BLaER1 treated with 17β-estradiol and CSF1 and Interleukin-3, amounts not matched to agents 10 nM and 100 nM (cell line): ENCODE results near the gene FCHO2.
A peak's percentile ranks its signal among the peaks of the same experiment; 100 is the strongest.
"Not testable (repeated sequence)": the region's sequence is repeated elsewhere in the genome, so short reads cannot be mapped to it uniquely, and the experiment has no call there.

Experiments
- H3K27ac ChIP-seq, 11 experiments: shearing (Covaris generic); formaldehyde crosslinking; 2 replicates each; pipeline ENCODE4 v1.8.1; 2022
- H3K27me3 ChIP-seq, 11 experiments: shearing (Covaris generic); formaldehyde crosslinking; 2 replicates each; pipeline ENCODE4 v1.8.1; 2022
- H3K36me3 ChIP-seq, 11 experiments: shearing (Covaris generic); formaldehyde crosslinking; 2 replicates each; pipeline ENCODE4 v1.8.1; 2022
- H3K4me1 ChIP-seq, 10 experiments: shearing (Covaris generic); formaldehyde crosslinking; 2 replicates each; pipeline ENCODE4 v1.8.1; 2022
- H3K4me2 ChIP-seq, 11 experiments: shearing (Covaris generic); formaldehyde crosslinking; 2 replicates each; pipeline ENCODE4 v1.8.1; 2022
- H3K4me3 ChIP-seq, 10 experiments: shearing (Covaris generic); formaldehyde crosslinking; 2 replicates each; pipeline ENCODE4 v1.8.1; 2022
- H3K9ac ChIP-seq, 11 experiments: shearing (Covaris generic); formaldehyde crosslinking; 2 replicates each; pipeline ENCODE4 v1.8.1; 2022
- H3K9me3 ChIP-seq, 11 experiments: shearing (Covaris generic); formaldehyde crosslinking; replicated peaks in 1 of 11; 2 replicates each; pipeline ENCODE4 v1.8.1; 2022
- H4K20me1 ChIP-seq, 11 experiments: shearing (Covaris generic); formaldehyde crosslinking; 2 replicates each; pipeline ENCODE4 v1.8.1; 2022
- Cebpa-rat ChIP-seq, 11 experiments: shearing (Covaris generic); IDR thresholded peaks; 2 replicates each; pipeline ENCODE4 v1.8.1; 2022

FCHO2 gene

GRCh38 chr5:73005886-73006285 is 50.0 kb downstream of the FCHO2 start:
- no peaks in the 10 kb centered on the region for H3K9me3 ChIP-seq
- H3K4me2 ChIP-seq, result no peak overlapping the region
- H3K9ac ChIP-seq, result no peak overlapping the region
- no peak overlapping the region for H3K4me3 ChIP-seq
- peaks cover 0 to 83% (median 0%) of the 10 kb centered on the region in 11 experiments; a peak in 4 of 22 replicates for H4K20me1 ChIP-seq
- no peak for TF ChIP-seq Cebpa-rat (IDR thresholded peaks at IDR 0.05)
- peaks cover 0 to 83% (median 0%) of the 10 kb centered on the region in 11 experiments; a peak in 5 of 22 replicates for H3K36me3 ChIP-seq
- no peak overlapping the region for H3K27ac ChIP-seq
- peaks cover 0 to 24% (median 0%) of the 10 kb centered on the region in 10 experiments; a peak in 4 of 20 replicates for H3K4me1 ChIP-seq
- no peaks in the 10 kb centered on the region for H3K27me3 ChIP-seq

GRCh38 chr5:73007051-73007450 is 51.2 kb downstream of the FCHO2 start:
- Histone ChIP-seq H3K27me3 (no peaks in the 10 kb centered on the region), H3K4me3 (no peak overlapping the region), H3K27ac (no peak overlapping the region), H3K36me3 (peaks cover 0 to 87% (median 0%) of the 10 kb centered on the region in 11 experiments; a peak in 6 of 22 replicates), H4K20me1 (peaks cover 0 to 79% (median 0%) of the 10 kb centered on the region in 11 experiments; a peak in 4 of 22 replicates), H3K4me2 (no peak overlapping the region), H3K4me1 (peaks cover 0 to 24% (median 0%) of the 10 kb centered on the region in 10 experiments; a peak in 4 of 20 replicates), H3K9ac (no peak overlapping the region), H3K9me3 (no peaks in the 10 kb centered on the region)
- TF ChIP-seq Cebpa-rat (IDR thresholded peaks at IDR 0.05), result no peak

GRCh38 chr5:73008831-73009230 is 53.0 kb downstream of the FCHO2 start:
- Histone ChIP-seq H3K27me3 (no peaks in the 10 kb centered on the region), H3K4me3 (no peak overlapping the region), H3K36me3 (peaks cover 0 to 89% (median 0%) of the 10 kb centered on the region in 11 experiments; a peak in 6 of 22 replicates), H4K20me1 (peaks cover 0 to 79% (median 0%) of the 10 kb centered on the region in 11 experiments; a peak in 3 of 22 replicates), H3K9me3 (no peaks in the 10 kb centered on the region), H3K9ac (no peak overlapping the region), H3K27ac (peak overlapping the region in 1 of 11 experiments; percentile 25; a peak in 1 of 22 replicates), H3K4me1 (peaks cover 0 to 24% (median 0%) of the 10 kb centered on the region in 10 experiments; a peak in 4 of 20 replicates), H3K4me2 (peak overlapping the region in 2 of 11 experiments; percentile 24 to 54; a peak in 3 of 22 replicates)
- no peak for TF ChIP-seq Cebpa-rat (IDR thresholded peaks at IDR 0.05)

GRCh38 chr5:73011612-73012011 is 55.8 kb downstream of the FCHO2 start:
- not testable (repeated sequence) for H3K4me2 ChIP-seq, H3K27ac ChIP-seq, H3K9me3 ChIP-seq, H3K4me3 ChIP-seq, H3K27me3 ChIP-seq, H3K9ac ChIP-seq
- Histone ChIP-seq H4K20me1 (peaks cover 0 to 71% (median 0%) of the 10 kb centered on the region in 11 experiments; a peak in 2 of 22 replicates), H3K36me3 (peaks cover 0 to 85% (median 0%) of the 10 kb centered on the region in 11 experiments; a peak in 6 of 22 replicates), H3K4me1 (peaks cover 0 to 24% (median 0%) of the 10 kb centered on the region in 10 experiments; a peak in 4 of 20 replicates)
- TF ChIP-seq Cebpa-rat (IDR thresholded peaks at IDR 0.05), result peak in 2 of 11 experiments; percentile 36 to 51; a peak in 1 of 22 replicates

GRCh38 chr5:73018892-73019291 is 63.1 kb downstream of the FCHO2 start:
- Histone ChIP-seq H3K27me3 (no peaks in the 10 kb centered on the region), H4K20me1 (peaks cover 0 to 70% (median 0%) of the 10 kb centered on the region in 11 experiments; a peak in 3 of 22 replicates), H3K9me3 (no peaks in the 10 kb centered on the region), H3K27ac (no peak overlapping the region), H3K4me2 (no peak overlapping the region), H3K4me3 (no peak overlapping the region), H3K9ac (no peak overlapping the region), H3K4me1 (peaks cover 0 to 14% (median 0%) of the 10 kb centered on the region in 10 experiments; a peak in 4 of 20 replicates), H3K36me3 (peaks cover 0 to 84% (median 0%) of the 10 kb centered on the region in 11 experiments; a peak in 9 of 22 replicates)
- no peak for TF ChIP-seq Cebpa-rat (IDR thresholded peaks at IDR 0.05)

- Histone ChIP-seq H3K36me3 (peaks cover 0 to 84% (median 0%) of the 10 kb centered on the region in 11 experiments; a peak in 9 of 22 replicates), H3K4me2 (no peak overlapping the region), H3K4me3 (no peak overlapping the region), H3K27me3 (no peaks in the 10 kb centered on the region), H4K20me1 (peaks cover 0 to 73% (median 0%) of the 10 kb centered on the region in 11 experiments; a peak in 3 of 22 replicates), H3K9ac (no peak overlapping the region), H3K9me3 (no peaks in the 10 kb centered on the region), H3K27ac (no peak overlapping the region), H3K4me1 (peaks cover 0 to 14% (median 0%) of the 10 kb centered on the region in 10 experiments; a peak in 4 of 20 replicates)
- no peak for TF ChIP-seq Cebpa-rat (IDR thresholded peaks at IDR 0.05)
These were observed 63.9 kb downstream of the FCHO2 start for GRCh38 chr5:73019766-73020165.

- Histone ChIP-seq H3K4me2 (peak overlapping the region in 2 of 11 experiments; percentile 31 to 41; a peak in 2 of 22 replicates), H3K27ac (no peak overlapping the region), H3K9me3 (no peaks in the 10 kb centered on the region), H3K36me3 (peaks cover 0 to 94% (median 4%) of the 10 kb centered on the region in 11 experiments; a peak in 11 of 22 replicates), H3K9ac (no peak overlapping the region), H3K4me3 (no peak overlapping the region), H4K20me1 (peaks cover 0 to 83% (median 0%) of the 10 kb centered on the region in 11 experiments; a peak in 4 of 22 replicates), H3K4me1 (peaks cover 0 to 14% (median 0%) of the 10 kb centered on the region in 10 experiments; a peak in 4 of 20 replicates), H3K27me3 (no peaks in the 10 kb centered on the region)
- no peak for TF ChIP-seq Cebpa-rat (IDR thresholded peaks at IDR 0.05)
These were observed 66.8 kb downstream of the FCHO2 start for GRCh38 chr5:73022471-73023169.

GRCh38 chr5:73024946-73025544 is 69.2 kb downstream of the FCHO2 start:
- not testable (repeated sequence) for H3K27ac ChIP-seq, H3K9me3 ChIP-seq, H3K4me3 ChIP-seq, H3K4me2 ChIP-seq, H3K27me3 ChIP-seq, H3K9ac ChIP-seq
- peaks cover 0 to 92% (median 0%) of the 10 kb centered on the region in 11 experiments; a peak in 4 of 22 replicates for H4K20me1 ChIP-seq
- H3K4me1 ChIP-seq, result peaks cover 0 to 14% (median 0%) of the 10 kb centered on the region in 10 experiments; a peak in 4 of 20 replicates
- H3K36me3 ChIP-seq, result peaks cover 0 to 94% (median 7%) of the 10 kb centered on the region in 11 experiments; a peak in 10 of 22 replicates

- Histone ChIP-seq H3K36me3 (peaks cover 0 to 100% (median 7%) of the 10 kb centered on the region in 11 experiments; a peak in 9 of 22 replicates), H3K9me3 (no peaks in the 10 kb centered on the region), H3K9ac (no peak overlapping the region), H3K4me2 (no peak overlapping the region), H3K4me1 (peaks cover 0 to 10% (median 0%) of the 10 kb centered on the region in 10 experiments; a peak in 4 of 20 replicates), H4K20me1 (peaks cover 0 to 95% (median 0%) of the 10 kb centered on the region in 11 experiments; a peak in 4 of 22 replicates), H3K4me3 (no peak overlapping the region), H3K27ac (no peak overlapping the region), H3K27me3 (no peaks in the 10 kb centered on the region)
- no peak for TF ChIP-seq Cebpa-rat (IDR thresholded peaks at IDR 0.05)
These were observed 71.5 kb downstream of the FCHO2 start for GRCh38 chr5:73027361-73027760.
